Heart left ventricle (tissue), 16 donors: ENCODE results near the gene GRIN2B. TPM values are rescaled to one million over a fixed set of nuclear protein-coding genes. Genes with fewer than 3 reads are reported as not detected.

Source experiments
- ATAC-seq, 4 donors: fragments of 200-7000 bp; cut with Tn5 transposase; one replicate each; pipeline ENCODE4 v1.9.1; 2020 to 2022; ENCODE audit warnings: moderate library complexity in 4 of 4, mild to moderate bottlenecking in 3 of 4, moderate number of reproducible peaks in 1 of 4
- DNase-seq, 5 donors: peaks; one replicate each; pipeline ENCODE4 v3.0.0-alpha.2; 2020
- H3K27ac ChIP-seq, 12 donors: fragments of 200-600 bp; sonication (generic) in 4 of 12; one replicate each; pipeline versions ENCODE4 v1.5.0 to v1.8.0; 2016 to 2022; ENCODE audit warnings: mild to moderate bottlenecking in 2 of 12
- H3K27me3 ChIP-seq, 9 donors: fragments of 200-600 bp; sonication (generic) in 2 of 9; one replicate each; pipeline versions ENCODE4 v1.5.1 to v1.8.0; 2016 to 2022; ENCODE audit warnings: mild to moderate bottlenecking in 3 of 9
- H3K36me3 ChIP-seq, 9 donors: fragments of 200-600 bp; sonication (generic) in 2 of 9; one replicate each; pipeline versions ENCODE4 v1.5.0 to v1.8.0; 2018 to 2022; ENCODE audit warnings: mild to moderate bottlenecking in 2 of 9
- H3K4me1 ChIP-seq, 12 donors: fragments of 200-600 bp; sonication (generic) in 4 of 12; one replicate each; pipeline versions ENCODE4 v1.5.0 to v1.8.0; 2016 to 2022; ENCODE audit warnings: mild to moderate bottlenecking in 3 of 12
- H3K4me3 ChIP-seq, 12 donors: fragments of 200-600 bp; sonication (generic) in 4 of 12; one replicate each; pipeline versions ENCODE4 v1.5.0 to v1.8.0; 2017 to 2022; ENCODE audit warnings: mild to moderate bottlenecking in 9 of 12, moderate library complexity in 4 of 12
- H3K9me3 ChIP-seq, 12 donors: fragments of 200-600 bp; sonication (generic) in 4 of 12; one replicate each; pipeline versions ENCODE4 v1.5.0 to v1.8.0; 2016 to 2022; ENCODE audit warnings: mild to moderate bottlenecking in 1 of 12
- POLR2A ChIP-seq, 2 donors: fragments of 450-650 bp; IDR thresholded peaks; one replicate each; pipeline ENCODE4 v1.6.1; 2017; ENCODE audit warnings: antibody characterized with exemption in 2 of 2, mild to moderate bottlenecking in 2 of 2, moderate library complexity in 2 of 2
- WGBS, 4 donors: extraction: QIAGEN DNeasy Blood & Tissue Kit in 2 of 4; methylation state at CpG; one replicate each; pipeline versions ENCODE4 v1.1.5 to v1.1.7; 2013 to 2018; 5-methylcytosine and 5-hydroxymethylcytosine counted together
- intact Hi-C, 10 donors: fragments of 100-400 bp; cut with DNase I; formaldehyde crosslinking; loops; one replicate each; pipeline versions ENCODE4 v1.11.1 to v1.14.2; 2022
- polyA plus RNA-seq, 2 donors: library from polyadenylated mRNA; stranded (reverse); fragments of 200-250 nt; gene quantifications; one replicate each; pipeline ENCODE4 v1.2.3, GENCODE V29; 2013
- total RNA-seq, 9 donors: library from RNA; depleted of rRNA in 2 of 9; stranded (reverse); fragments of >200 nt in 2 of 9; fragmentation: NEBNext Ultra II Directional in 3 of 9; extraction: Animal tissue kit (Norgen Biotek cat#: 25700) in 3 of 9; gene quantifications; one replicate each; pipeline versions ENCODE4 v1.1.0 to v1.2.4, GENCODE V29; 2016 to 2023
- TF ChIP-seq, protein P1 (sequence below), 12 donors: fragments of 200-600 bp; sonication (generic) in 4 of 12; IDR thresholded peaks; one replicate each; pipeline versions ENCODE4 v1.5.0 to v1.8.0; 2018 to 2022; ENCODE audit warnings: antibody characterized with exemption in 12 of 12, mild to moderate bottlenecking in 5 of 12
- donor health status: ischemic (EF 13 %, LVEDD 7.1; RV severe dilation, severe dysfunction).
- donor health status: healthy with polysubstance abuse.
- donor health status: DM: no; HTN: yes; CAD: no.
- donor health status: DM: no; HTN: no; CAD: no.
- donor health status: ischemic (EF 25% LVEDD 6.9; RV normal size, moderate dysfunction).
- donor health status: ischemic (EF 25% LVEDD 5.7; RV mildly dilated, moderate dysfunction).
- donor health status: healthy.
- donor health status: DM: yes; HTN: yes; CAD: no.
- donor health status: ischemic (EF 35%, LVEDD 5.7; RV mildly dilated, moderate dysfunction).
- donor health status: nonischemic (EF 11% LVEDD 7.7; RV severe dilation, severe dysfunction).
- donor health status: DM: yes; HTN: yes; CAD: no.
- donor health status: PGD.
- donor health status: ischemic (EF 29% LVEDD 5.4; RV normal size, mild dysfunction).
- donor health status: nonischemic (EF 23%, LVEDD 6.1; RV moderate dilation, normal function).

GRIN2B gene
- total and polyA plus RNA-seq, 11 donors: under 0.01 to 0.54 (median 0.02) TPM; not detected in 5

DNA sequence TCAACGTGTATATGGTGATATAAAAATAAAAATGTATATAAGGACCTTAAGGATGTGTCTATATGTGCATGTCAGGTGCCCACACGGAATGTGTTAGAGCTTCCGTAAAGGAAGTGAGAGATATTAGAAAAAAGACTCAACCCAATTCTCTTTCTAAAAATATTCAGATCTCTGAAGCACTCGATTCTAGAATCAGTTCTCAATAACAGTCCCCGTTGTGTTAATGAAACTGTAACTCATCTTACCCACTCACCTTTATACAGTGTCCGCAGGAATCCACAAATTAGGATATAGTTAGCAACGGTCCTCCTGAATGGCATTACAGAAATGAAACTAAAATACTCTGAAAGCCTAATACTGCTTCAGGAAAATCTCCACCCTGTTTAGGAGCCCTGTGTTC lies 29.3 kb downstream of the GRIN2B start:
- H3K27ac ChIP-seq: no peak overlapping the region
- H3K27me3 ChIP-seq: peaks cover 0 to 9% (median 0%) of the 10 kb centered on the region in 9 donors
- intact Hi-C loops: no loop called here
- no peak for DNase-seq
- TF ChIP-seq POLR2A (IDR thresholded peaks at IDR 0.05): no peak
- TF ChIP-seq, protein P1, sequence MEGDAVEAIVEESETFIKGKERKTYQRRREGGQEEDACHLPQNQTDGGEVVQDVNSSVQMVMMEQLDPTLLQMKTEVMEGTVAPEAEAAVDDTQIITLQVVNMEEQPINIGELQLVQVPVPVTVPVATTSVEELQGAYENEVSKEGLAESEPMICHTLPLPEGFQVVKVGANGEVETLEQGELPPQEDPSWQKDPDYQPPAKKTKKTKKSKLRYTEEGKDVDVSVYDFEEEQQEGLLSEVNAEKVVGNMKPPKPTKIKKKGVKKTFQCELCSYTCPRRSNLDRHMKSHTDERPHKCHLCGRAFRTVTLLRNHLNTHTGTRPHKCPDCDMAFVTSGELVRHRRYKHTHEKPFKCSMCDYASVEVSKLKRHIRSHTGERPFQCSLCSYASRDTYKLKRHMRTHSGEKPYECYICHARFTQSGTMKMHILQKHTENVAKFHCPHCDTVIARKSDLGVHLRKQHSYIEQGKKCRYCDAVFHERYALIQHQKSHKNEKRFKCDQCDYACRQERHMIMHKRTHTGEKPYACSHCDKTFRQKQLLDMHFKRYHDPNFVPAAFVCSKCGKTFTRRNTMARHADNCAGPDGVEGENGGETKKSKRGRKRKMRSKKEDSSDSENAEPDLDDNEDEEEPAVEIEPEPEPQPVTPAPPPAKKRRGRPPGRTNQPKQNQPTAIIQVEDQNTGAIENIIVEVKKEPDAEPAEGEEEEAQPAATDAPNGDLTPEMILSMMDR (IDR thresholded peaks at IDR 0.05): no peak
- ATAC-seq: no peak
- no peaks in the 10 kb centered on the region for H3K4me1 ChIP-seq
- no peaks in the 10 kb centered on the region for H3K36me3 ChIP-seq
- no peaks in the 10 kb centered on the region for H3K9me3 ChIP-seq
- WGBS, 4 donors: 72 to 81% (median 78%) methylated on average over 7 of the region's 7 CpGs
- no peak overlapping the region for H3K4me3 ChIP-seq

DNA sequence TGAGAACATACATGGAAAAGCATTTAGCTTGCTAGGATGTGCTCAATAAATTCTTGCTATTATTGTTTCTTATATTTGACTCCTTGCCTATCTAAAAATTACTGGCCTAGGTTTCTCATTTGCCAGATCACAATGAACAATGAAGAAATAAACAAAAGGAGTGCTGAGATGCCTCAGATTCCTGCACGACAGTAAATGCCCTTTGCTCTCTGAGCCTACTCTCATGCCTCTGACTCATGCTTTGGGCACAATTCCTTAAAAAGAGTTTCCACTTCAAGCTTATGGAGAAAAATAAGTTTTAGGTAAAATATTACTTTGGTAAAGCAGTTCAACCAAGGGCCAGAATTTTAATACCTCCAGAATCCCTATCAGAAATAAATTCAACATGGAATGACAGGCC lies 30.9 kb downstream of the GRIN2B start:
- H3K9me3 ChIP-seq: no peaks in the 10 kb centered on the region
- no peak overlapping the region for H3K27ac ChIP-seq
- ATAC-seq (no peak), DNase-seq (no peak)
- intact Hi-C loops: no loop called here
- no peaks in the 10 kb centered on the region for H3K36me3 ChIP-seq
- H3K27me3 ChIP-seq: peaks cover 0 to 3% (median 0%) of the 10 kb centered on the region in 9 donors
- 24 to 46% (median 40%) methylated on average over 1 of the region's 1 CpG for WGBS, 4 donors
- H3K4me3 ChIP-seq: no peak overlapping the region
- TF ChIP-seq, protein P1 (IDR thresholded peaks at IDR 0.05): no peak
- TF ChIP-seq POLR2A (IDR thresholded peaks at IDR 0.05): no peak
- no peaks in the 10 kb centered on the region for H3K4me1 ChIP-seq

DNA sequence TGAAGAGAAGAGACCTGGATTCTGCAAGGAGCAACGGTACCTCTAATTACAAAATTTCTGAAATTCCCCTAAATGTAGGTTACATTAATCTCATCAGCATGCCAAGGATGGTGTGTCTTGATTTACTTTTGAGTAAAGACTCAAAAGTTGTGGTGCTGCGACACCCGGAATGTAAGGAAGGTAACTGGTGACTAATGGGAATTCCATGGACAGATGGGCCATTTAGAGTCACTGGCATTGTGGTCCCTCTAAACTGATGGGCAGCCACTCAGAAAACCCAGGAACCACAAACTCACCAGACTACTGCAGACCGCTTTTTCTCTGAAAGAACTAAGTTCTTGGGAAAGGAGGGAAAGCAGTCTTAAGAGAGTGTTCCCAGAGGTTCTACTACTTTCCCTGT lies 32.8 kb downstream of the GRIN2B start:
- Histone ChIP-seq H3K27ac (no peak overlapping the region), H3K27me3 (peaks cover 0 to 3% (median 0%) of the 10 kb centered on the region in 9 donors), H3K4me1 (no peaks in the 10 kb centered on the region), H3K9me3 (no peaks in the 10 kb centered on the region), H3K4me3 (no peak overlapping the region), H3K36me3 (no peaks in the 10 kb centered on the region)
- 92 to 96% (median 93%) methylated on average over 4 of the region's 4 CpGs for WGBS, 4 donors
- DNase-seq: no peak
- ATAC-seq: no peak
- no peak for TF ChIP-seq POLR2A (IDR thresholded peaks at IDR 0.05)
- TF ChIP-seq, protein P1 (IDR thresholded peaks at IDR 0.05): no peak
- intact Hi-C loops: loop anchor here in 1 of 10 donors (10.0 kb wide), 1 partner anchor 674 kb away; no protein-coding TSS in a partner anchor

DNA sequence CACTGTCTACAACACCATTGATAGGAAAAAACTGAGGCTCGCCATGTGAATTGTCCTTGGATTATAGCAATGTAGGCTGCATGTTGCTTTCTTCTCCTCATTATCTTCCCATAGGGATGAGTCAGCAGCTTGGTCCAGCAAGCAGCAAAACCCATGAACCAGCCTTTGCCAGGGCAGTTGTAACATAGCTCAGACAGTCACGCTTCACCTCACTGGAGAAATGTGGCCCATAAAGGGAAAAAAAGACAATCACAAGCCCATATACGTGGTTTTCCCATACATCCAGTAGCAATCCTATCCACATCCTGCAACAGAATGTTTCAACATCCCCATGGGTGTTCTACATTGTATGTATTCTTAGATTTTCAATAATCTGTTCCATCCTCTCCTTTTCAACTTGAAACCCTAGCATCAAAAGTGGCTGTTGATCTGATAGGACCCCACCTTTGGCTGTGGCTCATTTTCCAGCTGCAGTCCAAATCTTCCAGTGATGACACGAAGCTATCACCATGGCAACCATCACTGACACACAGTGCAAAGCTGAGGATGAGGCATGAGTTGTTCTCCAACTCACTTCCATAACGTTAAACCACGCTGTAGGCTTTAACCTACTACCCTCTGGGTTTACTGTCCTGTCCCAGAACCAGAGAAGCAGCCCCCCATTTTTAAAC lies 34.0 kb downstream of the GRIN2B start:
- no peak for DNase-seq
- no peak overlapping the region for H3K4me3 ChIP-seq
- TF ChIP-seq, protein P1 (IDR thresholded peaks at IDR 0.05): no peak
- TF ChIP-seq POLR2A (IDR thresholded peaks at IDR 0.05): no peak
- ATAC-seq: no peak
- H3K27me3 ChIP-seq: peaks cover 0 to 5% (median 0%) of the 10 kb centered on the region in 9 donors
- WGBS, 4 donors: 76 to 88% (median 79%) methylated on average over 6 of the region's 6 CpGs
- H3K27ac ChIP-seq: no peak overlapping the region
- H3K4me1 ChIP-seq: no peaks in the 10 kb centered on the region
- intact Hi-C loops: loop anchor here in 1 of 10 donors (10.0 kb wide), 1 partner anchor 673 kb away; no protein-coding TSS in a partner anchor
- no peaks in the 10 kb centered on the region for H3K9me3 ChIP-seq
- H3K36me3 ChIP-seq: no peaks in the 10 kb centered on the region
